ENCODE measurements around the gene FAM229A.
"Not testable (repeated sequence)": the region's sequence is repeated elsewhere in the genome, so short reads cannot be mapped to it uniquely, and the experiment has no call there.

The FAM229A gene

DNA sequence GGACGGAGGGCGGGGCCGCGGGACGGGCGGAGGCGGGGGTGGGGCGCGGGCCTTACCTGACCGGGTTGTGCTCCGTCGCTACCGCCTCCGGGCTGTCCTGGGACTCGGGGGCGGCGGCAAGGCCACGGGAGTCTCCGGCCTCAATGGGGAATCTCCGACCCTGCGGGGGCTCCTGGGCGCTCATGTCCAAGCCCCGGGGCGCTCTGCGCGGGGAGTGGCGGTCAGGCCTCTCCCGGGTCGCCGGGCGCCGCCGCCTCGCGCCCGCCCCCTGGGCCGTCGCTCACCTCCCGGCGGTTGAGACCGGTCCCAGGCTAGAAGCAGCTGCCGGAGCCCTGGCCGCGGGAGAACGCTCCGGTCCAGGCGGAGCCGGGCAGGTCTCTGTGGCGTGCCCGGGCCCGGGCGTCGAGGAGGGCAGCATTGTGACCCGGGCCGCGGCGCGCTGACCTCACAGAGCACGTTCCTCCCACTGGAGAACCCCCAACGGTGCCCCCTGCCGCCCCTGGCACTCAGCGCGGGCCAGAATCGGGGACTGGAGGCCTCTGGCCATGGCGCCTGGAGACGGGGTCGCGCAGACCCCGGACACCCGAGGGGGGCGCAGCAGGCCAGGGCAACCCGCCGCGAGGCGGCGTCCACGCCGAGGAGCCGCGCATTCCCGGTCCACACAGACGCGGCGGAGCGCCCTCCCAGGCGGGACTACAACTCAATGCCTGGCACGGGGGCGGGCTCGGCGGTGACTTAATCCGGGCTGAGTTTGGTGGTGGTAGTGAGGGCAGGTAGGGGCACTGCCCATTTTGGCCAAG lies 411 bp downstream of the FAM229A start:
- peak; percentile 74 for DNase-seq (ENCODE audit: low spot score)
- TF ChIP-seq, protein P1, sequence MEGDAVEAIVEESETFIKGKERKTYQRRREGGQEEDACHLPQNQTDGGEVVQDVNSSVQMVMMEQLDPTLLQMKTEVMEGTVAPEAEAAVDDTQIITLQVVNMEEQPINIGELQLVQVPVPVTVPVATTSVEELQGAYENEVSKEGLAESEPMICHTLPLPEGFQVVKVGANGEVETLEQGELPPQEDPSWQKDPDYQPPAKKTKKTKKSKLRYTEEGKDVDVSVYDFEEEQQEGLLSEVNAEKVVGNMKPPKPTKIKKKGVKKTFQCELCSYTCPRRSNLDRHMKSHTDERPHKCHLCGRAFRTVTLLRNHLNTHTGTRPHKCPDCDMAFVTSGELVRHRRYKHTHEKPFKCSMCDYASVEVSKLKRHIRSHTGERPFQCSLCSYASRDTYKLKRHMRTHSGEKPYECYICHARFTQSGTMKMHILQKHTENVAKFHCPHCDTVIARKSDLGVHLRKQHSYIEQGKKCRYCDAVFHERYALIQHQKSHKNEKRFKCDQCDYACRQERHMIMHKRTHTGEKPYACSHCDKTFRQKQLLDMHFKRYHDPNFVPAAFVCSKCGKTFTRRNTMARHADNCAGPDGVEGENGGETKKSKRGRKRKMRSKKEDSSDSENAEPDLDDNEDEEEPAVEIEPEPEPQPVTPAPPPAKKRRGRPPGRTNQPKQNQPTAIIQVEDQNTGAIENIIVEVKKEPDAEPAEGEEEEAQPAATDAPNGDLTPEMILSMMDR (IDR thresholded peaks at IDR 0.05; ENCODE audit: extremely low read depth, missing control alignments): no peak

DNA sequence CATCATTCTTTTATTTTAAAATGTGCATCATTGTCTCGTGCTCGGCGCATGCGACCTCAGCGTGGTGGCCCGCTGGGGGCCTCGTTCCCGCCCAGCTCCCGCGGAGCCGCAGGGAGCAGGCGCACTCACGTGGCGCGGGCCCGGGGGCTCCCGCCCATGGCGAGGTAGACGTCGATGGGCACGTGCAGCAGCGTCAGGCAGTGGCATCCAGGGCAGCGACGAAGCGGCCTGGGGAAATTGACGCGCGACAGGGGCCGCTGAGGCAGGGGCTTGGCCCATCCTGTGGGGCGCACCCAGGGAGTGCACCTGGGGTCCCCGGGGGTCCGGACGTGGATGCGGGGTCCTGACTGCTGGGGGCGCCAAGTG lies 994 bp downstream of the FAM229A start:
- TF ChIP-seq, protein P1 (IDR thresholded peaks at IDR 0.05; ENCODE audit: extremely low read depth, missing control alignments): no peak
- DNase-seq (ENCODE audit: low spot score): no peak

DNA sequence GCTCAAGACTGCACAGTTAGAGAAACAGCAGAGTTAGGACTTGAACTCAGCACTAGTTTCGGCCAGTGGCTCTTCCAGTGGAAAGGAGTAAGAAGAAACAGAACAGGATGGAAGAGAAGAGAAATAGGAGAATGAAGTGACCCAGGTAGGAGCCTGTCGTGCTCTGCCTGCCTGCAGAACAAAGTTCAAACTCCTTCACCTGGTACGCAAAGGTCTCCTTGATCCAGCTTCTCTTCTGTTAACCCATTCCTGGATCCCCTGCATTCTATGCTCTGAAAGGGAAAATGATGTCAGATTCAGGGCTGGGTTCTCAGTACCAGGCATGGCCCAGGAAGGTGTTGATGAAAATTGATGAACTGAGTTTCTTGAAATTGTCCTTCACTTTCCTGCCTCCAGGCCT lies 3.9 kb downstream of the FAM229A start:
- DNase-seq (ENCODE audit: low spot score): no peak
- TF ChIP-seq, protein P1 (IDR thresholded peaks at IDR 0.05; ENCODE audit: extremely low read depth, missing control alignments): no peak

DNA sequence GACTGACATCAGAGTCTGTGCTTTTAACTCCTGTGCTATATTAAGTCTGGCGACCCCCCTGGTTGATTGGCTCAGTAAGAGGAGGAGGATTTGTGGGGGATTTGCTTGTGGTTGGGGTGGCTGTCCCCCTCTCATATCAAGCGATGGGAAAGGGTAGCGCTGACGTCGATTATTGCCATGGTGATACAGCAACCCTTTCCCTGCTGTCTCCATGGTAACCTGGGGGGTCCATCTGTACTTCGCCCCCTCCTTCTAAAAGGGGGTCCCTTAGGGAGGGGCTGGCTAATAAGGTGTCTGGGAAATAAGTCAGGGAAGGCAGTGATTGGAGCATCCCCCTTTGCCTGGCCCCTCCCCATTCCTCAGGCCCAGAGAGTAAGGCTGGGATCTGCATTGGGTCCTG lies 4.7 kb downstream of the FAM229A start:
- no peak for DNase-seq (ENCODE audit: low spot score)
- TF ChIP-seq, protein P1 (IDR thresholded peaks at IDR 0.05; ENCODE audit: extremely low read depth, missing control alignments): no peak

DNA sequence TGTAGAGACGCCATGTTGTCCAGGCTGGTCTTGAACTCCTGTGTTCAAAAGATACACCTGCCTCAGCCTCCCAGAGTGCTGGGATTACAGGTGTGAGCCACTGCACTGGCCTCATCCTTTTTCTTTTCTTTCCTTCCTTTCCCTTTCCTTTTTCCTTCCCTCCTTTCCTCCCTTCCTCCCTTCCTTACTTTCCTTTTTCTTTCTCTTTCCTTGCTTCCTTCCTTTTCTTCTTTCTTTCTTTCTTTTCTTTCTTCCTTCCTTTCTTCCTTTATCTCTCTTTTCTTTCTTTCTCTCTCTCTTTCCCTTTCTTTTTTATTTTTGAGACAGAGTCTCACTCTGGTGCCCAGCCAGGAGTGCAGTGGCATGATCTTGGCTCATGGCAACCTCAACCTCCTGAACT lies 5.8 kb downstream of the FAM229A start:
- TF ChIP-seq, protein P1 (IDR thresholded peaks at IDR 0.05; ENCODE audit: extremely low read depth, missing control alignments): no peak
- DNase-seq (ENCODE audit: low spot score): no peak

DNA sequence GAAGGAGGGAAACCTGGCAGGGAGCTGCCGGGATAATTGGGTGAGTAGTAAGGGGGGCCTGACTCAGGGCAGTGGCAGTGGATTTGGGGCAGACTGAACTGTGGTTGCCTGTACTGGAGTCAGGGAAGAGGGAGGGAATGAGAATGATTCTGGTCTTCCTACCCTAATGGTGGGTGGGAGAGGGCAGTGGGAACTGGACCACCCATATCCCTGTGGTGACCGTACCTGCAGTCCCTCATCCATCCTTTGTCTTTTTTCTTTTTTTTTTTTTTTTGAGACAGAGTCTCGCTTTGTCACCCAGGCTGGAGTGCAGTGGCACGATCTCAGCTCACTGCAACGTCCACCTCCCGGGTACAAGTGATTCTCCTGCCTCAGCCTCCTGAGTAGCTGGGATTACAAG lies 6.5 kb downstream of the FAM229A start:
- not testable (repeated sequence) for DNase-seq (ENCODE audit: low spot score)

DNA sequence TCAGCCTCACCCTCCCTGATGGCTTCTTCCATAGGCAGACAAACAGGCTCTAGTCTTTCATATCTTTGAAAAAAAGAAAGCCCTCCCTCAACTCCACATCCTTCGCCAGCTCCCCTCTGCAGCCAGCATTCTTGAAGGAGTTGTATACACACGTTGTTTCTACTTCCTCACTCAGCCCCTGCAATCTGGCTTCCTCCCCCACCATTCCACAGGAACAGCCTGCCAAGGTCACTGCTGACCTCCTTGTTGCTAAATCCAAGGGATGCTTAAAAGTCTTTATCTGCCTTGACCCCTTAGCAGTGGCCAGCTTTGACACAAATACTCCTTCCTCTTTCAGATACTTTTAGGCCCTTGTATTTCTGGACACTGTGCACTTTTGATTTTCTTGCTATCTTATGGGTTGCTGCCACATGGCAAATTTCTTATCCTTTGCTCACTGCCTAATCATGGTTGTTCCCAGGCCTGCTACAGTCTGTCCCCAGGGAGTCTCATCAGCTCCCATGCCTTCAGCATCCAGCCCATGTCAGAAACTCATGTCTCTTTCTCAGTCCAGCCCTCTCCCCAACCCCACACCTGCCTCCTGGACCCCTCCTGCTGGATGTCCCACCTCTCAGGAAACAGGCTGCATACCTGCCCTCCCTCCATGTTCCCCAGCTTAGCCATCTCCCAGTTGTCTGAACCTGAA lies 8.3 kb downstream of the FAM229A start:
- TF ChIP-seq, protein P1 (IDR thresholded peaks at IDR 0.05; ENCODE audit: extremely low read depth, missing control alignments): no peak
- no peak for DNase-seq (ENCODE audit: low spot score)

Measured in GM20000 (cell line).